HG02588 (cell line): ENCODE data around the gene UTS2B.

Experiments used
- ATAC-seq: cut with Tn5 transposase; IDR thresholded peaks from one replicate; pipeline ENCODE4 v1.9.1; 2021; ENCODE audit warnings: mild to moderate bottlenecking, moderate library complexity; ENCODE audit not compliant: unreplicated experiment

The UTS2B gene

DNA sequence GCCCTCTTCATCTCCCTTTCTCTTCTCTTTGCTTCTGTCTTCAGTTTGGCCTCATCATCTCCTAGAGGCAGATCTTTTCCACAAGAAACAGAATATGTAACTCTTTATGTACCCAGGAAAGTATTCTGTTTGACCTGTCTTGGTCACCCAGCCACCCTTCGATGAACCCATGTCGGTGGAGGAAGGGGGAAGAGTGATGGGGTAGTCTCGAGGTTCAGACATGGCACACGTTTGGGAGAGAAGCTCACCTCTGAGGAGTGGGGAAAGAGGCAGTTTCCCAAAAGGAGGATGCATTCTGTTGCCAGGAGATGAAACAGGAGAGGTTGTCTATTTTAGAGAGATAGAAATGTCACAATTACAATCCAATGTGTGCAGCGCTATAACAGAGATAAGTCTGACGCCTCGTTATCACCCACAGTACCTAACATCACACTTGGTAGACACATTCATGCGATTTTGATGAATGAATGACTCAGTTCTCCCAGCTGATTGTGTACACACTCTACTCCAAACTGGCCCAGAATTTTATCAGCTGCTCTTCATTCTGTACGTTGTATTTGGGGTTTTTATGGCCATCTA is 1.9 kb downstream of the UTS2B start:
- no peak for ATAC-seq

DNA sequence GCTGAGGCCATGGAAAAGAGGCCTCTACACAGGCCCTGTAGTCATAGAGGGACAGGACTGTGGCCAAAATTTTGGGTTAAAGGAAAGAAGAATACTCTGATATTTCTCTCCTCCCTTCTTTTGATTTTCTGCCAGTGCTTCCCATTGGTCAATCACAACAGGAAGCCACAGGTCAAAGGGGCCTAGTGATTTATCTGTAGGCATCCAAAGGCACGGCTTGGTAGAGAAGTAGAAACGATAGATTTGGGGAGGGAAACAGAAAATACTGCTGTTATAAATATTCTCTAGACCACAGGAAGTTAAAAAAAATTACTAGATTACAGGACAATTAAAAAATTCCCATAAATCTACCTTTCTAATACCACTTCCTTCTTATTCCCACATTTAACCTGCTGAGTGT is 2.8 kb downstream of the UTS2B start:
- no peak for ATAC-seq

DNA sequence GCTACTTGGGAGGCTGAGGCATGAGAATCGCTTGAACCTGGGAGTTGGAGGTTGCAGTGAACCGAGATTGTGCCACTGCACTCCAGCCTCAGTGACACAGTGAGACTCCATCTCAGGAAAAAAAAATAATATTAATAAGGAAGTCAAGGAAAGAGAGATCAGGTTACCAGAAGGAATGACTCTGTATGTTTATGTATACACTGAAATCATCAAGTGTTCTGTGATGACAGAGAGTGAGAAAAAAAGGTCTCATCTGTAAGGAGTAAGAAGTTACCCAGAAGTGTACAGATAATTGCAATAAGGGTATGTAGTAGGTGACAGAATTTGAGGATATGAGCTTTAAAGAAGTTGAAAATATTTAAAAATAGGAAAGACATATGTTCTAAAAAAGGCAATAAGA is 5.4 kb downstream of the UTS2B start:
- no peak for ATAC-seq

DNA sequence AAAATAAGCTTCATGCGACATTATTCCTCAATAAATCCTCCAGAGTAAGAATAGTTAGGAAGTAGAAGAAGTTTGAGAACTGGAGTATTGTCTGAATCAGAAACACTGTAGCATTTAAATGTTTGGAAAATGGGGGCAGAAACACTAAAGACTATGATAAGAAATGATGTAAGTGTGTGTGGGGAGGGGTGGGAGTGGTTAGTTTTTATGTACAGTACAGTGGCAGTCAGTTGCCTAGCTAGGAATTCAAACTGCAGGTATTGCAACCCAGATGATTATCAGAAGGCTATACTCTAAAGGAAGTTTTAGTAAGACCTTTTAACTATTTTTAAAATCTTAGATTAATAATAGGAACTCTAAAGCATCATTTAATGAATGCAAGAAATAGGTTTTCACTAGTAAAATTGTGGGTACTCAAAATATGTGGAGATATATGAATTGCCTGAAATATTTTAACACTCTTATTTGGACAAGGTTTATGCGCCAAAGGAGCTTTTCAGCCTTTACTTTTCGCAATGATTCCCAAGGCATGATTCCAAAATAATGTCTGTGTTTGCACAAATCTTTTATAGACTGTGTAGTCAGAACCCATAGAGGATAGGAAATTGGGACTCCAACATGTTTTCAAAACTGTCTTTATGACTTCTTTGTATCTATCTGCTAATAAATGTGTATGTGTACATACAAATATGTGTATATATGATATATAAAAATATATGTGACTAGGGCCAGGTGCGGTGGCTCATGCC is 9.1 kb downstream of the UTS2B start:
- ATAC-seq = no peak

DNA sequence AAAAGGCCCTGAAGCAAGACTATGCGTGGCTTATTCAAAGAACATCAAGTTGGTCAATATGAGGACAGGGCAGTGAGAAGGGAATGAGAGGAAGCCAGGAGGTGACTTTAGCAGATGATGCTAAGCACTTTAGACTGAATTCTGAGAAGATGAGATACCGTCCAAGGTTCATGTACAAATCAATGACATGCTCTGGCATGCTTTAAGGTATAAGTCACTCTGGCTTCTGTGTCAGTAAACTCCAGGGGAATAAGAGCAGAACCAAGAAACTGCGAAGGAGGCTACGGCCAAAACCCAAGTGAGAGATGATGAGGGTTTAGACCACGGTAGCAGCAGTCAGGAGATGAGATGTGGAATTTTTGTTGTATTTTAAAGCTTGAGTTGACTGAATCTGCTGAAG is 10.0 kb downstream of the UTS2B start:
- ATAC-seq = no peak

DNA sequence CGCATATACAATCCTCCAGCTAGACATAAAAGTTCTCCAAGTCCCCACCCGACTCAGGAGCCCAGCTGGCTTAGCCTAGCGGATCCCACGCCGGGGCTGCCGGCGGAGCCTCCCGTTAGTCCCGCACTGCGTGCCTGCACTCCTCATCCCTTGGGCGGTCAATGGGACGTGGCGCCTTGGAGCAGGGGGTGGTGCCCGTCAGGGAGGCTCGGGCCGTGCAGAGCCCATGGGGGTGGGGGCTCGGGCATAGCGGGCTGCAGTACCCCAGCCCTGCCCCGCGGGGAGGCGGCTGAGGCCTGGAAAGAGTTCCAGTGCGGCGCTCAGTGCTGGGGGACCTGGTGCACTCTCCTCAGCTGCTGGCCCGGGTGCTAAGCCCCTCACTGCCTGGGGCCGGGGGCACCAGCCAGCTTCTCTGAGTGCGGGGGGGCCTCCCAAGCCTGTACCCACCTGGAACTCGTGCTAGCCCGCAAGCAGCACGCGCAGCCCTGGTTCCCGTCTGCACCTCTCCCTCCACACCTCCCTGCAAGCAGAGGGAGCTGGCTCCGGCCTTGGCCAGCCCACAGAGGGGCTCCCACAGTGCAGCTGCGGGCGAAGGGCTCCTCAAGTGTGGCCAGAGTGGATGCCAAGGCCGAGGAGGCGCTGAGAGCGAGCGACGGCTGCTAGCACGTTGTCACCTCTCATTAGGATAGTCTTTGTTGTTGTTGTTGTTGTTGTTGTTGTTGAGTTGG is 13.3 kb downstream of the UTS2B start:
- ATAC-seq = no peak

DNA sequence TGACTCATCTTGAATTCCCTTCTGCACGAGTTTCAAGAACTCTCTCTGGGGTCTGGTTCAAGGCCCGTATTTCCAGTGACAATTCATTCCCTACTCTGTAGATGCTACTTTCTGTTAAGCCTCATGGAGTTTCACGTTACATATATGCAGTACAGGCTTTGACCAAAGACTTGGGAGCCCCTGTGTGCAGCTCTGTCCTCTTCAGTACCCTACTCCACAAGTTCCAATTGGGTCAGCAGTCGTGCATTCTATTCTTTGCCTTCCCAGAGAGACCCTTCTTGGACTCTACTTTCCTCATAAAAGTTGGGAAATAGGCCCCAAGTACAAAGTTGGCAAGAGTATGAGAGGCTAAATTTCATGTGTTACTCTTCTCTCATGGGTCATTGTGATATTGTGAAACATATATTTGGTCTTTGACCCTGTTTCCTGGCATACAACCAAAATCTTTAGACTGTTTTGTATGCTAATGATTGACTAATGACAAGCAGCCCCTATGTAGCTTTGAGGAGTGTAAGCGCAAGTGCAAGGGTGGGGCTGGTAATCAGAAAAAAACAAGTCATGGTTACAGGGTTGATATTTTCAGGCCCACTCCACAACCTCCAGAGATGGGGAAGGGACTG is 16.1 kb downstream of the UTS2B start:
- ATAC-seq = no peak

DNA sequence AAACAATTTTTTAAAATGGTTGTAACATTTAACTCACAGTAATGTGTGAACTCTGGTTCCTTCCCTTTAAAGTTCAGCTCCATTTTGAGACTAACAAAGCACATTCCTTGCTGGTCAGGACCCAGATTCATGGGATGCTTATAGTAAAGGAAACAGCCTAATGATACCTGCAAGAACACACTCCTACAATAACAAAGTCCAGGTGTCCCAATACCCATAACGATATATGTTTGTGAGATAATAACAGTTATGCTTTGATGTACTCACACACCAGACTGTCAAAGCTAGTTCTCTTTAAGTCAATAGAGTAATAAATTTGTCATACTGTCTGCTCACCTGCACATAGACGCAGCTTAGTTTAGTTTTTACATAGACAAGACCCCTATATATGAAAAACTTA is 17.0 kb downstream of the UTS2B start:
- no peak for ATAC-seq

DNA sequence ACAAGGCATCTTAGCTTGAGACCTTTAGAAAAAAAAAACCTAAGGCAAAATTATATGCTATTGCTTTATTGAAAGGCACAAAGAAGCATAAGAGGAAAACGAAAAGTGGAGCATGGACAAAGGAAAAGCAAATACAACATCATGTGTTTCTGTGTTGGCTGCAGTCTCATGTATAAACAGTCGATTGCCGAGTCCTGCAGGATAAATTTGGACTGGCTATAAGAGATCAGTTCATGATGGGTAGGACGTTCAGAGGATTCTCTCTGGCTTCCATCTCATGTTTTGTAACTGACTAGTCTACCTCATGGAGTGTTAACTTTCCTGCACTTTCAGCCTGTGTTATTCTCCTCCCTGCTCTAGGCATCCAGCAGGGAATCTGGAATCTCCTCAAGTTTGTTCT is 23.0 kb downstream of the UTS2B start:
- ATAC-seq = no peak

DNA sequence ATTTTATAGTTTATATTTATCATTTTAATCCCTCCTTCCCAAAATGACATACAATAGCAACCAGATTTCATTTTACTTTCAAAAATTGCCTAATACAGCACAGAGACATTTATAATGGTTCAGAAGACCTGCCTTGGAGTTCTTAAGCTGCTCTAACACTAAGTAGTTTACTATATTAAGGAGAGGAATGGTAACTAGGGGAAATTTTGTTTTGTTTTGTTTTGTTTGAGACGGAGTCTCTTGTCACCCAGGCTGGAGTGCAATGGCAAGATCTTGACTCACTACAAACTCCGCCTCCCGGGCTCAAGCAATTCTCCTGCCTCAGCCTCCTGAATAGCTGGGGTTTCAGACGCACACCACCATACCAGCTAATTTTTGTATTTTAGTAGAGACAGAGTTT is 23.9 kb downstream of the UTS2B start:
- no peak for ATAC-seq

DNA sequence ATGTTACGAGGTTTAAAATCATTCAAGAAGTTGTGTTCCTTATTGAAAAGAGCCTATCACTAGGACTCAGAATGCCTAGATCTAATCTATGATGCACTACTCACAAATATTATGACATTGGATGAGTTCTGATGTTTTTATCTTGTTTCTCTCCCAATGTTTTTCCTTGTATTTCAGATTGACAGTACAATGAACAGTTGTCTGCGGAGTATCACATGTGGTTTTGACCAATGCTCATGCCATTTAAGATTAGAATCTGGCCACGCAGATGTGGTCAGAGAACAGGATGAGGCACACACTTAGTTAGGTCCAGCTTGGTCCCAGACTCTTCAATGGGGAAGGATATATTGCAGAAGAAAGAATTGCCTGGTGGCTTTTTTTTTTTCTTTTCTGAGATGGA is 26.7 kb downstream of the UTS2B start:
- ATAC-seq = no peak

DNA sequence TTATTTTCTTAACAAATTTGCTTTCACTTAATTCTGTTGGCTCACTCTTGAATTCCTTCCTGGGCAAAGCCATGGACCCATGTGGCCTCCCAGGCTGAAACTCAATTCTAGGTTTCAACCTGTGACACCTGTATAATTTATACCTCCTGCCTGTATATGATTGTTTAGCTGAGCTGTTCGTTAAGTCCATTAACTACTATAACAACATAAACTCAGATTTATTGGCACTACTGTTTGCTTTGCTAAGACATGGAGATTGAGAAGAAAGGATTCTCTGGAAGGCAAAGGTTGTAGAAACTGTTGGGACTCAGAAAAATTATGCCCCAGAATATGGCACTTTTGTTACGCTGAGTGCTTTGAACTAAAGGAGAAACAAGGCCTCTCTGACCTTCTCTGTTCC is 27.9 kb downstream of the UTS2B start:
- ATAC-seq = no peak

DNA sequence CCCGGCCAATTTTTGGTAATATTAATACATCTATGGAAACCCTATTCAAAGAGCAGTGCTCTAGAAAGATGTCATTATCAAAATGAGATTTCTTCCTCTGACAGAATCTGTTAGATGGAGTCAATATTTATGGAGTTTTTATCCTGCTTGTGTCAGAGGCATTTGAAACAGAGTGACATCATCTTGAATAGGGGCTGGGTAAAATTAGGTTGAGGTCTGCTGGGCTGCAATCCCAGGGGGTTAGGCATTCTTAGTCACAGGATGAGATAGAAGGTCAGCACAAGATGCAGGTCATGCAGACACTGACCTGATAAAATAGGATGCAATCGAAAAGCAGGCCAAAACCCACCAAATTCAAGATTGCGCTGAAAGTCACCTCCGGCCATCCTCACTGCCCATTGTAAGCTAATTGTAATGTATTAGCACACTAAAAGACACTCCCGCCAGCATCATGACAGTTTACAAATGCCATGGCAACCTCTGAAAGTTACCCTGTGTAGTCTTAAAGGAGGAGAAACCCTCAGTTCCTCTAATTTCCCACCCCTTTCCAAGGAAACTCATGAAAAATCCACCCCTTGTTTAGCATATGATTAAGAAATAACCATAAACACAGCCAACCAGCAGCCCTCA is 28.4 kb downstream of the UTS2B start:
- ATAC-seq = no peak

DNA sequence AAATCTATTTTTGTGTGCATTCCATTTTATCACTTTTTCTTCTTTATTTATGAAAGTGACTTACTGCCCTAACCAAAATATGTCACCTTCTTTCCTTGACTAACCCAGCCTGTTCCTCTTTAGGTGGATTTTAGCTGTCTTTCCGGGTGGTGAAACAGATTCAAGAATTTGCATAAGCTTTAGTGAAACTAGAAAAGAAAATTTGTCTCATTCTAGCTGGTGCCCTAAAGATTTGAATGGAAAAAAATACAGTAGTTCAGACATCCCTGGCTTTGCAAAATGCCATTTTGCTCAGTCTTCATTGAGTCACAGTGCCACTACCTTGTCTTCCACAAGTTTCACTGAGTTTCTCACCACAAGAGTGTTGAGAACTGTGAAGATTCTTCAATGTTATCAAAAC is 29.3 kb downstream of the UTS2B start:
- peak; percentile 65 for ATAC-seq

DNA sequence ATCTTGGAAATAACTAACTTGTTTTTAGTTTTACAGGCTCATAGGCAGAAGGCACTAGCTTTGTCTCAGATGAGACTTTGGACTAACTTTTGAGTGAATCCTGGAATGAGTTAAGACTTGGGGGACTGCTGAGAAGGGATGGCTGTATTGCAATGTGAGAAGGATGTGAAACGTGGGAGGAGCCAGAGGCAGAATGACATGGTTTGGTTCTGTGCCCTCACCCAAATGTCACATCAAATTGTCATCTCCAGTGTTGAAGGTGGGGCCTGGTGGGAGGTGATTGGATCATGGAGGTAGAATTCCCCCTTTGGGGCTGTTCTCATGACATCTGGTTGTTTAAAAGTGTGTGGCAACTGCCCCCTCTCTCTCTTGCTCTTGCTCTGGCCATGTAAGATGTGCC is 29.9 kb downstream of the UTS2B start:
- ATAC-seq = no peak

DNA sequence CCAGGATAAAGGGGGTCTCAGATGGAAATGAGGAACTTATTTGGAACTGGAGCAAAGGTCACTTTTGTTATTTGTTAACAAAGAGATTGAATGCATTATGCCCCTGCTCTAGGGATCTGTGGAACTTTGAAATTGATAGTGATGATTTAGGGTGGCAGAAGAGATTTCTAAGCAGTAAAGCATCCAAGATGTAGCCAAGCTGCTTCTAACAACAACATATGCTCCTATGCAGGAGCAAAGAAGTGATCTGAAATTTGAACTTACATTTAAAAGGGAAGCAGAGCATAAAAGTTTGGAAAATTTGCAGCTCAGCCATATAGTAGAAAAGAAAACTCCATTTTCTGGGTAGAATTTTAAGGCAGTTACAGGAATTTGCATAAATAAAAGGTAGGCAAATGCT is 31.5 kb downstream of the UTS2B start:
- ATAC-seq = no peak

DNA sequence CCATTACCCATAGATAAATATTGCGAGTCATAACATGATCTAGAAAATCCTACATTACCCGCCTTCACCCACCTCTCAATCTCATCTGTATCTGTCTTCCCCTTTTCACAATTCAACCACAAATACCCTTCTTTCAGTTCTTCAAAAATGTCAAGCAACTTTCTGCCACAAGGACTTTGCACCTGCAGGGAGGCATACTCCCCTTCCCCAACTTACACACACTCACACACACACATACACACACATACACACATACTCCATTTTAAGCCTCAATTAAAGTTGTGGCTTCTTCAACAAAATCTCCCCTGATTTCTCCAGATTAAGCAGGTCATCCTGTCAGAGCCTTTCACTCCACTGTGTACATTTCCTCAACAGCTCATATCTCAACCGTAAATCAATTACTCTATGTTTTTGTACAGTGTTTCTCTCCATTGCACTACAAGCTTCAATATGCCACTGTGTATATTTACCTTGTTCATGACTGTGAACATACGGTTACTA is 34.2 kb downstream of the UTS2B start:
- peak; percentile 93 for ATAC-seq

DNA sequence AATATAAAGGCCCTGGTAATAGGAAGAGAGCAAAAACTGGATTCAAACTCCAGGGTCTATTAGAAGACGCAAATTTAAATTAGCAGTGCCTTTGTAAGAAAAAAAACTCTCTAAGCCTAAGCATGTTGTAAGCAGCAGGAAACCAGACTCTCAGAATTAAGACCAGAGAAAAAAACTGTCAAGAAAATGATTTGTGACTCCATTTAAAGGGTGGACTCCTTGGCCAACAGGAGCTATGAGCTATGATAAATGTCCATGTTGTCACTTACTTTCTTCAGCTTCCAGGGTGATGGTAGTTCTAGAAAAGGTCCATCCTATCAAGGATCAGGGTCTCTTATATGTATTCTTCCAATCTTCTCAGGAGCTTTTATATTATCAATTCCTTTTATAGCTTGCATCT is 36.0 kb downstream of the UTS2B start:
- ATAC-seq = no peak

DNA sequence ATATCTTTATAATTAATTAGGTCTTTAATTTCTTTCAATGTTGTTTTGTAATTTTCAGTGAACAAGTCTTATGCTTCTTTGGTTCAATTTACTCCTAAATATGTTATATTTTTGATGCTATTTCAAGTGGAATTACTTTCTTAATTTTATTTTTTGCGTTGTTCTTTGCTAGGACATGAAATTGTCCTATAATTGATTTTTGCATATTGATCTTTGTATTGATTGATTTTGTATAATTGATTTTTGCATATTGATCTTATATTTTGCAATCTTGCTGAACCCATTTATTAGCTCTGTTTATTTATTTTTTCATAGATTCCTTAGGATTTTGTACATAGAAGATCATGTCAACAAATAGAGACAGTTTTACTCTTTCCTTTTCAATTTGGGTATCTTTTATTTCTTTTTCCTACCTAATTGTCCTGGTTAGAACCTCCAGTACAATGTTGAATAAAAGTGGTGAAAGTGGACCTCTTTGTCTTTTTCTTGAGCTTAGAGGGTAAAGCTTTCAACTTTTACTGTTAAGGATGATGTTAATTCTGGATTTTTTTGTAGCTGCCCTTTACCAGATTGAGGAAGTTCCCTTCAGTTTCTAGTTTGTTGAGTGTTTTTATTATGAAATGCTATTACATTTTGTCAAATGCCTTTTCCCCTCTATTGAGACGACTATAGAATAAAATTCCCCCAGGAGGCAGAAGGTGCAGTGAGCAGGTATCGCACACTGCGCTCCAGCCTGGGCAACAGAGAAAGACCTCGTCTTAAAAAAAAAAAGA is 37.9 kb downstream of the UTS2B start:
- no peak for ATAC-seq

DNA sequence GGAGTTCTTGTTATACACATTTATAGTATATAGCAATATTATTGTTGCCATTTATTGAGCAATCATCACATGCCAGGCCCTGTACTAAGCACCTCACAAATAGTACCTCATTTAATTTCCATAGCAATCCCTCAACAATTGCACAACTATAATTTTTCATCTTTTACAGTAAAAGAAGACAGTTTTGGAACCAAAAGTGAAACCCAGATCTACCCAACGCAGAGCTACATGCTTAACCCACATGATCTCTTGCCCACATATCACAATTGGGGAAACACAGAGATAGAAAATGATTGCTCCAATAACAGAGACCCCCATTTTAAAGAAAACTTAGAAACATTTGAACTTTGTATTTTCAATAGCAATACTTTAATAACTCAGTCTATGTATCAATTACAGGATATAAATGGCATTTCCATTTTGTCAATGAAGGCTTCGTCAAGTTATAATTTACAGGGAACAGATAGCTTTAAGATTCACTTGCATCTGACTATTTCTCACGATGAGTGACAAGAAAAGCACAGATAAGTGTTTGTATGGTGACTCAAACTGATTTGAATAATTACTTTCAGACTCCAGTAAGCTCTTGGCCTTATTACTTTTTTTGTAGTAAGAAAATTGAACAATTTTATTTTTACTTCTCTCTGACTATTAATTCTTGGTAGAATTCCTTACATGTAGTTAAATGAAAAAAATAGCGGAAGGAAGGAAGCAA is 39.9 kb downstream of the UTS2B start:
- ATAC-seq = peak; percentile 87
